ENCODE measurements around the gene CIZ1.

Gene CIZ1

GRCh38 chr9:128124451-128124850 lies 66.9 kb downstream of the CIZ1 start:
- DNase-seq, result no peak

- no peak for DNase-seq
Measured at GRCh38 chr9:128123451-128124080, 67.8 kb downstream of the CIZ1 start.

- DNase-seq, result no peak
Measured at GRCh38 chr9:128122809-128123175, 68.6 kb downstream of the CIZ1 start.

- no peak for DNase-seq
Measured at GRCh38 chr9:128121924-128122808, 69.2 kb downstream of the CIZ1 start.

- DNase-seq, result no peak
Measured at GRCh38 chr9:128121466-128121810, 69.9 kb downstream of the CIZ1 start.

- DNase-seq, result no peak
Measured at GRCh38 chr9:128120741-128121465, 70.5 kb downstream of the CIZ1 start.

- DNase-seq, result no peak
Measured at GRCh38 chr9:128120061-128120740, 71.2 kb downstream of the CIZ1 start.

GRCh38 chr9:128118971-128119665 lies 72.3 kb downstream of the CIZ1 start:
- no peak for DNase-seq

- no peak for DNase-seq
Measured at GRCh38 chr9:128118472-128118857, 72.9 kb downstream of the CIZ1 start.

- DNase-seq, result peak; percentile 75
Measured at GRCh38 chr9:128117613-128118471, 73.5 kb downstream of the CIZ1 start.

GRCh38 chr9:128116104-128117083 lies 75.0 kb downstream of the CIZ1 start:
- no peak for DNase-seq
